ENCODE results near the gene EML2.

EML2 gene

GRCh38 chr19:45590300-45591003 lies 48.7 kb downstream of the EML2 start:
- DNase-seq (ENCODE audit: low read depth in 1 of 2, low spot score in 1 of 2): no peak

- DNase-seq (ENCODE audit: low read depth in 1 of 2, low spot score in 1 of 2): no peak
Observed at GRCh38 chr19:45589768-45590167, 49.4 kb downstream of the EML2 start.

GRCh38 chr19:45587873-45588272 lies 51.3 kb downstream of the EML2 start:
- DNase-seq (ENCODE audit: low read depth in 1 of 2, low spot score in 1 of 2): no peak

- DNase-seq (ENCODE audit: low read depth in 1 of 2, low spot score in 1 of 2): no peak
Observed at GRCh38 chr19:45585158-45585577, 54.0 kb downstream of the EML2 start.

- peak; percentile 96 to 99 for DNase-seq (ENCODE audit: low read depth in 1 of 2, low spot score in 1 of 2)
Observed at GRCh38 chr19:45584332-45585157, 54.7 kb downstream of the EML2 start, which contains the start of gene OPA3. Gene OPA3 (minus strand): TSS chr19:45584802. CDS start chr19:45584764, 38 bp downstream.

- no peak for DNase-seq (ENCODE audit: low read depth in 1 of 2, low spot score in 1 of 2)
Observed at GRCh38 chr19:45581576-45581975, 57.6 kb downstream of the EML2 start.

- DNase-seq (ENCODE audit: low read depth in 1 of 2, low spot score in 1 of 2): no peak
Observed at GRCh38 chr19:45578861-45579260, 60.3 kb downstream of the EML2 start.

- no peak for DNase-seq (ENCODE audit: low read depth in 1 of 2, low spot score in 1 of 2)
Observed at GRCh38 chr19:45577111-45577905, 61.9 kb downstream of the EML2 start.

GRCh38 chr19:45576682-45577081 lies 62.5 kb downstream of the EML2 start:
- no peak for DNase-seq (ENCODE audit: low read depth in 1 of 2, low spot score in 1 of 2)

GRCh38 chr19:45575216-45575615 lies 64.0 kb downstream of the EML2 start:
- no peak for DNase-seq (ENCODE audit: low read depth in 1 of 2, low spot score in 1 of 2)

GRCh38 chr19:45574526-45574925 lies 64.7 kb downstream of the EML2 start:
- DNase-seq (ENCODE audit: low read depth in 1 of 2, low spot score in 1 of 2): no peak

GRCh38 chr19:45571457-45572220 lies 67.6 kb downstream of the EML2 start:
- no peak for DNase-seq (ENCODE audit: low read depth in 1 of 2, low spot score in 1 of 2)

- DNase-seq (ENCODE audit: low read depth in 1 of 2, low spot score in 1 of 2): peak; percentile 15 to 31
Observed at GRCh38 chr19:45569619-45570421, 69.4 kb downstream of the EML2 start.

GRCh38 chr19:45568732-45569131 lies 70.5 kb downstream of the EML2 start:
- no peak for DNase-seq (ENCODE audit: low read depth in 1 of 2, low spot score in 1 of 2)

GRCh38 chr19:45567609-45568008 lies 71.6 kb downstream of the EML2 start:
- no peak for DNase-seq (ENCODE audit: low read depth in 1 of 2, low spot score in 1 of 2)

- no peak for DNase-seq (ENCODE audit: low read depth in 1 of 2, low spot score in 1 of 2)
Observed at GRCh38 chr19:45564131-45564780, 74.9 kb downstream of the EML2 start.

- DNase-seq (ENCODE audit: low read depth in 1 of 2, low spot score in 1 of 2): no peak
Observed at GRCh38 chr19:45560686-45561085, 78.5 kb downstream of the EML2 start.

GRCh38 chr19:45560038-45560437 lies 79.2 kb downstream of the EML2 start:
- DNase-seq (ENCODE audit: low read depth in 1 of 2, low spot score in 1 of 2): no peak
